H9 (cell line): ENCODE data around the gene MLH1. TPM values are rescaled to one million over a fixed set of nuclear protein-coding genes. Genes with fewer than 3 reads are reported as not detected.

Experiments used
- DNase-seq: peaks from one replicate; pipeline ENCODE4 v3.0.0-alpha.2; 2017
- H2AFZ ChIP-seq: one replicate; pipeline ENCODE4 v1.6.1; 2013; ENCODE audit warnings: mild to moderate bottlenecking, low read length, control low read depth, moderate library complexity
- H2AK5ac ChIP-seq: 2 replicates; pipeline ENCODE4 v1.6.1; 2013; ENCODE audit warnings: low read length, control low read depth, mixed read lengths; ENCODE audit not compliant: insufficient read length
- H2BK120ac ChIP-seq: one replicate; pipeline ENCODE4 v1.6.1; 2013; ENCODE audit warnings: low read depth, mild to moderate bottlenecking, low read length, control low read depth, inconsistent platforms; ENCODE audit not compliant: poor library complexity, severe bottlenecking
- H2BK12ac ChIP-seq: 2 replicates; pipeline ENCODE4 v1.6.1; 2013; ENCODE audit warnings: low read length, control low read depth, mixed read lengths, low read depth; ENCODE audit not compliant: insufficient read length
- H2BK15ac ChIP-seq: 2 replicates; pipeline ENCODE4 v1.6.1; 2013; ENCODE audit warnings: low read depth, low read length, control low read depth
- H2BK20ac ChIP-seq: one replicate; pipeline ENCODE4 v1.6.1; 2013; ENCODE audit warnings: low read depth, mild to moderate bottlenecking, low read length, control low read depth, inconsistent platforms; ENCODE audit not compliant: poor library complexity, severe bottlenecking
- H2BK5ac ChIP-seq: 2 replicates; pipeline ENCODE4 v1.6.1; 2013; ENCODE audit warnings: low read length, control low read depth, mixed read lengths; ENCODE audit not compliant: insufficient read length
- H3K14ac ChIP-seq: 2 replicates; pipeline ENCODE4 v1.6.1; 2013; ENCODE audit warnings: low read length, control low read depth; ENCODE audit not compliant: insufficient read depth
- H3K18ac ChIP-seq: 2 replicates; pipeline ENCODE4 v1.6.1; 2013; ENCODE audit warnings: low read depth, mild to moderate bottlenecking, mixed read lengths, low read length, control low read depth; ENCODE audit not compliant: insufficient read length
- H3K23ac ChIP-seq: 2 replicates; pipeline ENCODE4 v1.6.1; 2013; ENCODE audit warnings: low read length, control low read depth, mixed read lengths, low read depth; ENCODE audit not compliant: insufficient read length
- H3K23me2 ChIP-seq: 2 replicates; pipeline ENCODE4 v1.6.1; 2013; ENCODE audit warnings: low read depth, mild to moderate bottlenecking, mixed read lengths, low read length, control low read depth; ENCODE audit not compliant: insufficient read length, poor library complexity, severe bottlenecking
- H3K27ac ChIP-seq: 2 replicates; pipeline ENCODE4 v1.5.1; 2013; ENCODE audit warnings: low read length, control low read depth, mixed read lengths, low read depth; ENCODE audit not compliant: insufficient read length
- H3K27me3 ChIP-seq: 2 replicates; pipeline ENCODE4 v1.6.1; 2013; ENCODE audit warnings: low read length, control low read depth, inconsistent platforms; ENCODE audit not compliant: insufficient read depth
- H3K4ac ChIP-seq: 2 replicates; pipeline ENCODE4 v1.6.1; 2013; ENCODE audit warnings: low read depth, mild to moderate bottlenecking, control low read depth, inconsistent platforms, low read length, moderate library complexity
- H3K4me1 ChIP-seq: 2 replicates; pipeline ENCODE4 v1.6.1; 2013; ENCODE audit warnings: low read length, control low read depth, inconsistent platforms; ENCODE audit not compliant: insufficient read depth
- H3K4me2 ChIP-seq: 2 replicates; pipeline ENCODE4 v1.6.1; 2013; ENCODE audit warnings: low read length, control low read depth, mixed read lengths; ENCODE audit not compliant: insufficient read length, insufficient read depth
- H3K56ac ChIP-seq: 2 replicates; pipeline ENCODE4 v1.6.1; 2013; ENCODE audit warnings: low read depth, mild to moderate bottlenecking, mixed read lengths, low read length, control low read depth; ENCODE audit not compliant: insufficient read length
- H3K79me1 ChIP-seq: 2 replicates; pipeline ENCODE4 v1.6.1; 2013; ENCODE audit warnings: low read depth, mild to moderate bottlenecking, moderate library complexity, low read length, control low read depth, inconsistent platforms; ENCODE audit not compliant: insufficient read depth, poor library complexity, severe bottlenecking
- H3K79me2 ChIP-seq: 2 replicates; pipeline ENCODE4 v1.6.1; 2013; ENCODE audit warnings: low read length, control low read depth, inconsistent platforms; ENCODE audit not compliant: insufficient read depth
- H3K9ac ChIP-seq: 2 replicates; pipeline ENCODE4 v1.6.1; 2013; ENCODE audit warnings: low read length, control low read depth, mixed read lengths; ENCODE audit not compliant: insufficient read length; ENCODE audit errors: extremely low read depth
- H3K9me3 ChIP-seq: one replicate; pipeline ENCODE4 v1.6.1; 2013; ENCODE audit warnings: low read depth, low read length, inconsistent platforms; ENCODE audit not compliant: control insufficient read depth
- H3T11ph ChIP-seq: one replicate; pipeline ENCODE4 v1.6.1; 2013; ENCODE audit warnings: mild to moderate bottlenecking, low read length, control low read depth, inconsistent platforms
- H4K20me1 ChIP-seq: one replicate; pipeline ENCODE4 v1.6.1; 2013; ENCODE audit not compliant: control insufficient read depth, insufficient read length, insufficient read depth
- H4K5ac ChIP-seq: 2 replicates; pipeline ENCODE4 v1.6.1; 2013; ENCODE audit warnings: low read depth, mild to moderate bottlenecking, mixed read lengths, low read length, control low read depth; ENCODE audit not compliant: insufficient read length
- H4K8ac ChIP-seq: replicated peaks from 2 replicates; pipeline ENCODE4 v1.6.1; 2013; ENCODE audit warnings: low read length, control low read depth, mixed read lengths, low read depth; ENCODE audit not compliant: insufficient read length
- H4K91ac ChIP-seq: 2 replicates; pipeline ENCODE4 v1.6.1; 2013; ENCODE audit warnings: low read depth, mild to moderate bottlenecking, moderate library complexity, mixed read lengths, low read length, control low read depth; ENCODE audit not compliant: insufficient read length
- H3K27ac Mint-ChIP-seq, 3 experiments: 2 replicates in 2 of 3; 3 replicates in 1 of 3; pipeline ENCODE4 v1.8.0; 2020 to 2021; ENCODE audit warnings: mixed read lengths in 3 of 3, mild to moderate bottlenecking in 1 of 3, moderate library complexity in 1 of 3
- H3K27me3 Mint-ChIP-seq: 2 replicates; pipeline ENCODE4 v1.8.0; 2021; ENCODE audit warnings: low read depth, mild to moderate bottlenecking, moderate library complexity, mixed read lengths
- H3K36me3 Mint-ChIP-seq, 3 experiments: 2 replicates in 2 of 3; 3 replicates in 1 of 3; pipeline ENCODE4 v1.8.0; 2020 to 2021; ENCODE audit warnings: low read depth in 3 of 3, mixed read lengths in 3 of 3; ENCODE audit not compliant: insufficient read depth in 1 of 3
- H3K4me1 Mint-ChIP-seq, 2 experiments: 2 replicates each; pipeline ENCODE4 v1.8.0; 2020; ENCODE audit warnings: mixed read lengths in 2 of 2
- H3K4me3 Mint-ChIP-seq, 2 experiments: 2 replicates in 1 of 2; 3 replicates in 1 of 2; pipeline ENCODE4 v1.8.0; 2020 to 2021; ENCODE audit warnings: mild to moderate bottlenecking in 2 of 2, mixed read lengths in 2 of 2, moderate library complexity in 1 of 2
- H3K9me3 Mint-ChIP-seq, 2 experiments: 2 replicates in 1 of 2; 3 replicates in 1 of 2; pipeline ENCODE4 v1.8.0; 2020; ENCODE audit warnings: mild to moderate bottlenecking in 2 of 2, mixed read lengths in 2 of 2, moderate library complexity in 1 of 2
- WGBS: extraction: QIAGEN DNeasy Blood & Tissue Kit; methylation state at CpG from one replicate; pipeline ENCODE4 v1.1.7; 2013; ENCODE audit warnings: missing lambda C conversion rate, low lambda C conversion rate, mixed read lengths; ENCODE audit not compliant: insufficient read length; ENCODE audit errors: extremely low coverage; 5-methylcytosine and 5-hydroxymethylcytosine counted together
- total RNA-seq: library from RNA; stranded (reverse); gene quantifications from 2 replicates; pipeline ENCODE4 v1.2.1, GENCODE V29; 2021
- TF ChIP-seq, protein P1 (sequence below): fragments of 200-600 bp; sonication (generic); conservative IDR thresholded peaks from 3 replicates; pipeline ENCODE4 v1.8.0; 2021; ENCODE audit warnings: antibody characterized with exemption, mild to moderate bottlenecking

MLH1 gene
- total RNA-seq, 1 experiment from 2014 or later = 45.1 TPM

GRCh38 chr3:36992806-36993325 is 452 bp upstream of the MLH1 start, which contains the start of gene EPM2AIP1:
TSS of gene EPM2AIP1 (minus strand) at chr3:36993131. CDS start at chr3:36993077, 54 bp downstream.
- Histone ChIP-seq H3K79me2 (peaks cover 18% of the 10 kb centered on the region; the same call in 1 of the 2 replicates), H3K9ac (peak within 1 kb of the TSS; percentile 95)
- peaks cover 21 to 51% (median 35%) of the 10 kb centered on the region in 3 experiments; a peak in 6 of 7 replicates for H3K36me3 Mint-ChIP-seq

More at GRCh38 chr3:36992806-36993325, 452 bp upstream of the MLH1 start, which contains the start of gene EPM2AIP1:
- Histone ChIP-seq H2BK20ac (no peak within 1 kb of the TSS), H3K18ac (peak within 1 kb of the TSS; percentile 97), H3K23me2 (peaks cover 10% of the 10 kb centered on the region), H2AK5ac (no peak within 1 kb of the TSS), H3K27ac (peak within 1 kb of the TSS; percentile 84), H3K4ac (0 out of 2 replicates have a peak within 1 kb of the TSS, but pooled peaks have one; percentile 18), H3K27me3 (no peaks in the 10 kb centered on the region), H2BK5ac (peak within 1 kb of the TSS; percentile 46), H3T11ph (no peak within 1 kb of the TSS), H3K4me1 (no peaks in the 10 kb centered on the region), H3K23ac (no peak within 1 kb of the TSS), H3K79me1 (peaks cover 3% of the 10 kb centered on the region), H4K91ac (peak within 1 kb of the TSS; percentile 2), H2AFZ (no peak within 1 kb of the TSS), H3K14ac (peak within 1 kb of the TSS; percentile 97), H3K9me3 (no peaks in the 10 kb centered on the region), H2BK120ac (no peak within 1 kb of the TSS), H3K56ac (peak within 1 kb of the TSS; percentile 42), H3K4me2 (peak within 1 kb of the TSS; percentile 95), H4K5ac (peak within 1 kb of the TSS; percentile 47), H4K8ac (no peak within 1 kb of the TSS), H2BK12ac (no peak within 1 kb of the TSS), H4K20me1 (no peaks in the 10 kb centered on the region), H2BK15ac (no peak within 1 kb of the TSS)
- Mint-ChIP-seq H3K4me1 (peaks cover 23 to 30% of the 10 kb centered on the region in 2 experiments), H3K27ac (no peak within 1 kb of the TSS; a peak in 1 of 7 replicates), H3K27me3 (no peaks in the 10 kb centered on the region), H3K9me3 (no peaks in the 10 kb centered on the region), H3K4me3 (no peak within 1 kb of the TSS)
- no CpG with 5 or more reads among the region's 48 CpGs for WGBS
- TF ChIP-seq, protein P1, sequence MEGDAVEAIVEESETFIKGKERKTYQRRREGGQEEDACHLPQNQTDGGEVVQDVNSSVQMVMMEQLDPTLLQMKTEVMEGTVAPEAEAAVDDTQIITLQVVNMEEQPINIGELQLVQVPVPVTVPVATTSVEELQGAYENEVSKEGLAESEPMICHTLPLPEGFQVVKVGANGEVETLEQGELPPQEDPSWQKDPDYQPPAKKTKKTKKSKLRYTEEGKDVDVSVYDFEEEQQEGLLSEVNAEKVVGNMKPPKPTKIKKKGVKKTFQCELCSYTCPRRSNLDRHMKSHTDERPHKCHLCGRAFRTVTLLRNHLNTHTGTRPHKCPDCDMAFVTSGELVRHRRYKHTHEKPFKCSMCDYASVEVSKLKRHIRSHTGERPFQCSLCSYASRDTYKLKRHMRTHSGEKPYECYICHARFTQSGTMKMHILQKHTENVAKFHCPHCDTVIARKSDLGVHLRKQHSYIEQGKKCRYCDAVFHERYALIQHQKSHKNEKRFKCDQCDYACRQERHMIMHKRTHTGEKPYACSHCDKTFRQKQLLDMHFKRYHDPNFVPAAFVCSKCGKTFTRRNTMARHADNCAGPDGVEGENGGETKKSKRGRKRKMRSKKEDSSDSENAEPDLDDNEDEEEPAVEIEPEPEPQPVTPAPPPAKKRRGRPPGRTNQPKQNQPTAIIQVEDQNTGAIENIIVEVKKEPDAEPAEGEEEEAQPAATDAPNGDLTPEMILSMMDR = peak; percentile 48; the same call in 2 of the 3 replicates
- DNase-seq = no peak
